Colonic mucosa (tissue), 4 donors: ENCODE measurements around the gene COBL. TPM values are rescaled to one million over a fixed set of nuclear protein-coding genes. Genes with fewer than 3 reads are reported as not detected.

Experiments used
- DNase-seq: peaks from one replicate; pipeline ENCODE4 v3.0.0-alpha.2; 2020
- H3K27ac ChIP-seq: fragments of 200-600 bp; one replicate; pipeline ENCODE4 v1.8.0; 2021
- H3K27me3 ChIP-seq: fragments of 200-600 bp; one replicate; pipeline ENCODE4 v1.8.0; 2021
- H3K36me3 ChIP-seq: fragments of 200-600 bp; one replicate; pipeline ENCODE4 v1.8.0; 2021
- H3K4me1 ChIP-seq: fragments of 200-600 bp; one replicate; pipeline ENCODE4 v1.8.0; 2021; ENCODE audit warnings: mild to moderate bottlenecking
- H3K4me3 ChIP-seq: fragments of 200-600 bp; one replicate; pipeline ENCODE4 v1.8.0; 2021
- H3K9ac ChIP-seq, 2 donors: one replicate each; pipeline ENCODE4 v1.7.0; 2013; ENCODE audit warnings: control low read depth in 2 of 2, low read depth in 2 of 2, low read length in 2 of 2
- H3K9me3 ChIP-seq: fragments of 200-600 bp; one replicate; pipeline ENCODE4 v1.8.0; 2021
- intact Hi-C: fragments of 100-400 bp; cut with DNase I; formaldehyde crosslinking; loops from one replicate; pipeline ENCODE4 v1.14.1; 2022
- total RNA-seq, 2 donors: library from RNA; stranded (reverse); fragmentation: NEBNext Ultra II Directional in 1 of 2; extraction: Animal tissue kit (Norgen Biotek cat#: 25700) in 1 of 2; gene quantifications; one replicate each; pipeline ENCODE4 v1.2.1, GENCODE V29; 2021
- TF ChIP-seq, protein P1 (sequence below): fragments of 200-600 bp; IDR thresholded peaks from one replicate; pipeline ENCODE4 v1.8.0; 2022; ENCODE audit warnings: antibody characterized with exemption, mild to moderate bottlenecking
- donor health status: healthy.
- donor health status: DM: no; HTN: no; CAD: no.
- donor health status: DM: no; HTN: no; CAD: no.

Gene COBL
- total RNA-seq, 2 donors from 2014 or later: 36.8 to 49.2 TPM

DNA sequence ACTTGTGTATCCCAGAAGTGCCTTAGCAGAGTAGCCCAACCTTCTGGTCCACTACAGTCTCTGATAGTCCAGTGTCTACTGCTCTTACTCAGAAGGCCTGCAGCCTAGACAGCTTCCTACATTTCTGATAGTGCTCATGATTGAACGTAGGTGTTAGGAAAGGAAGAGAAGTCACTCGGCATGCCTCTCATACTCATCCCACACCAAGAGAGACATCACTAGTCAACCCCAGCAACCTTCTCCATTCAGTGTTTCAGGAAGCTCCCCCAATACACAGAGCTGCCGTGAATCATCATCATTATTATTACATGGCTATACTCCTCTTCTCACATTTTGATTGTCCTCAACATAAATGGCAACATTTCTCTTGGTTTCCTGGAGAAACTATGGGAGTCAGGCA, 166.4 kb downstream of the COBL start:
- intact Hi-C loops: loop anchor here (5.0 to 10.0 kb wide), 2 partner anchors 455 to 683 kb away; no protein-coding TSS in a partner anchor
- H3K9me3 ChIP-seq: no peaks in the 10 kb centered on the region
- TF ChIP-seq, protein P1, sequence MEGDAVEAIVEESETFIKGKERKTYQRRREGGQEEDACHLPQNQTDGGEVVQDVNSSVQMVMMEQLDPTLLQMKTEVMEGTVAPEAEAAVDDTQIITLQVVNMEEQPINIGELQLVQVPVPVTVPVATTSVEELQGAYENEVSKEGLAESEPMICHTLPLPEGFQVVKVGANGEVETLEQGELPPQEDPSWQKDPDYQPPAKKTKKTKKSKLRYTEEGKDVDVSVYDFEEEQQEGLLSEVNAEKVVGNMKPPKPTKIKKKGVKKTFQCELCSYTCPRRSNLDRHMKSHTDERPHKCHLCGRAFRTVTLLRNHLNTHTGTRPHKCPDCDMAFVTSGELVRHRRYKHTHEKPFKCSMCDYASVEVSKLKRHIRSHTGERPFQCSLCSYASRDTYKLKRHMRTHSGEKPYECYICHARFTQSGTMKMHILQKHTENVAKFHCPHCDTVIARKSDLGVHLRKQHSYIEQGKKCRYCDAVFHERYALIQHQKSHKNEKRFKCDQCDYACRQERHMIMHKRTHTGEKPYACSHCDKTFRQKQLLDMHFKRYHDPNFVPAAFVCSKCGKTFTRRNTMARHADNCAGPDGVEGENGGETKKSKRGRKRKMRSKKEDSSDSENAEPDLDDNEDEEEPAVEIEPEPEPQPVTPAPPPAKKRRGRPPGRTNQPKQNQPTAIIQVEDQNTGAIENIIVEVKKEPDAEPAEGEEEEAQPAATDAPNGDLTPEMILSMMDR: no peak
- DNase-seq: no peak
- H3K36me3 ChIP-seq: no peaks in the 10 kb centered on the region
- no peak overlapping the region for H3K9ac ChIP-seq
- H3K4me3 ChIP-seq: no peak overlapping the region
- no peaks in the 10 kb centered on the region for H3K27me3 ChIP-seq
- H3K4me1 ChIP-seq: no peaks in the 10 kb centered on the region
- no peak overlapping the region for H3K27ac ChIP-seq

DNA sequence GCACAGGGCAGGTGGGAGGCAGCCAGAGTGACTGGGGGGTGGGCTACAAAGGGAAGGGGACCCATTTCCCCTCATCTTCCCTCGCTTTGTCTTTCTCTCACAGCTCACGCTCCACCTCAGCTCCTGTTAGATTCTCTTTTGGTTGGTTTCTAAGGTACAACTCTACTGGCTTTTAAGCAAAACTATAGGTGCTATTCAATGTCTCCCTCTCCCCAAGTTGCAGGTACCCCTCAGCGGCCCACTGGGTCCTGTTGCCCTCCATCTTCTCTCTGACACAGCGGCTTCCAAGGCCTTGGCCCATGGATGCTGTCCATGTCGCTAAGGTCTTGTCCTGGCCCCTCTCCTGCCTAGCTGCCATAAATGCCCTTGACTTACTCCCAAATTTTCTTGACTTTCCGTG, 168.4 kb downstream of the COBL start:
- Histone ChIP-seq H3K9me3 (no peaks in the 10 kb centered on the region), H3K36me3 (no peaks in the 10 kb centered on the region), H3K27me3 (no peaks in the 10 kb centered on the region), H3K9ac (no peak overlapping the region), H3K4me3 (no peak overlapping the region), H3K27ac (no peak overlapping the region), H3K4me1 (no peaks in the 10 kb centered on the region)
- intact Hi-C loops: no loop called here
- DNase-seq: no peak
- TF ChIP-seq, protein P1: no peak

DNA sequence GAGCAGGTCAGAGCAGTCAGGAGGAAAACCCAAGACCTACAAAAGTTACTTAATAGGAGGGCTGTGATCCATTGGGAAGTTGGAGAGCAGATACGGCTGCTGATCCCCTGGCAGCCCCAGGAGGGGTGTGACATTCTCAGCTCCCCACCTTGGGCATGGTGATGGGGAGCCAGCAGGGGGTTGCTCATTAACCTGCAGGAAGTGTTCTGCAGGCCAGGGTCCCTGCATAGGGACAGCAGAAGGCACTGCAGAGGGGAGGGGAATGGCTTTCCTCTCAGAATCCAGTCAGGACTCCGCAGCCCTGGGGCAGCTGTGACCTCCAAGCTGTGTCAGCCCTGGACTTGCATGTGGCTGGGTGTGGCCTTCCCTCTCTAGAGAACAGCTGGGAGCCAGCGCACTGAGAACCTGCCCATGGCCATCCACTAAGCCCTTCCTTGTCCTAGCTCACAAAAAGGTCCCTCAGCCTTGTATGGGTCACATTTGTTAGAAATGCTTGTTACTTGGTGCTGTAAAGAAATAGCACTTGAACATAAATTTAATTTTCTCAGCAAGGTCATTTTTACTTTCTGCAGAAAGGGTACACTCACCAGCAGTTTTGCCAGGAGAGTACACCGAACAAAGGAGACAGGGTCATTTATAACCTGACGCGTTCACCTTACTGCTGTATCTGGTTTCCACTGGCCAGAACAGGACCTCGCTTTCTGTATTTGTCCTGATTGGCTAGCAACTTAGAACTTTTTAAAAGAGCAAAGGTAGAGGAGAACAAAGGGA, 169.6 kb downstream of the COBL start:
- TF ChIP-seq, protein P1: no peak
- no peak overlapping the region for H3K27ac ChIP-seq
- H3K9me3 ChIP-seq: no peaks in the 10 kb centered on the region
- no peak for DNase-seq
- H3K36me3 ChIP-seq: no peaks in the 10 kb centered on the region
- no peaks in the 10 kb centered on the region for H3K27me3 ChIP-seq
- no peak overlapping the region for H3K4me3 ChIP-seq
- no peak overlapping the region for H3K9ac ChIP-seq
- no peaks in the 10 kb centered on the region for H3K4me1 ChIP-seq
- intact Hi-C loops: no loop called here

DNA sequence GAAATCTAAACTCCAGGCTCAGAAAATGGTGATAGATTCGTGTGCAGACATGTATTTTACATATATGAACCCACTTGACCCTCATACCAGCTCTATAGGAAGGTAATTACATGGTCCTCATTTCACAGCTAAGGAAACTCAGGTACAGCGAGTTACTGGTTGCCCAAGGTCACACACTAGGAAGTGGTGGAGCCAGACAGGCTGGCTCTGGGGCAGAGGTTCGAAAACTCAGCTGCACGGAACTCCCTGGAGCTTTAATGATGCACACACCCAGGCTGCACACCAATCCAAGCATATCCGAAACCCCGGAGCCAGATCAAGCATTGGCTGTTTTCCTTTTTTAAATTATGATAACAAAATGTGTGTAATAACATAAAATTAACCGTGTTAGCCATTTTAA, 172.4 kb downstream of the COBL start:
- H3K27me3 ChIP-seq: no peaks in the 10 kb centered on the region
- H3K9ac ChIP-seq: no peak overlapping the region
- TF ChIP-seq, protein P1: no peak
- no peaks in the 10 kb centered on the region for H3K4me1 ChIP-seq
- no peaks in the 10 kb centered on the region for H3K36me3 ChIP-seq
- no peak overlapping the region for H3K27ac ChIP-seq
- H3K9me3 ChIP-seq: no peaks in the 10 kb centered on the region
- no peak overlapping the region for H3K4me3 ChIP-seq
- intact Hi-C loops: loop anchor here (5.0 kb wide), 1 partner anchor 672 kb away; no protein-coding TSS in a partner anchor
- peak; percentile 38 for DNase-seq

DNA sequence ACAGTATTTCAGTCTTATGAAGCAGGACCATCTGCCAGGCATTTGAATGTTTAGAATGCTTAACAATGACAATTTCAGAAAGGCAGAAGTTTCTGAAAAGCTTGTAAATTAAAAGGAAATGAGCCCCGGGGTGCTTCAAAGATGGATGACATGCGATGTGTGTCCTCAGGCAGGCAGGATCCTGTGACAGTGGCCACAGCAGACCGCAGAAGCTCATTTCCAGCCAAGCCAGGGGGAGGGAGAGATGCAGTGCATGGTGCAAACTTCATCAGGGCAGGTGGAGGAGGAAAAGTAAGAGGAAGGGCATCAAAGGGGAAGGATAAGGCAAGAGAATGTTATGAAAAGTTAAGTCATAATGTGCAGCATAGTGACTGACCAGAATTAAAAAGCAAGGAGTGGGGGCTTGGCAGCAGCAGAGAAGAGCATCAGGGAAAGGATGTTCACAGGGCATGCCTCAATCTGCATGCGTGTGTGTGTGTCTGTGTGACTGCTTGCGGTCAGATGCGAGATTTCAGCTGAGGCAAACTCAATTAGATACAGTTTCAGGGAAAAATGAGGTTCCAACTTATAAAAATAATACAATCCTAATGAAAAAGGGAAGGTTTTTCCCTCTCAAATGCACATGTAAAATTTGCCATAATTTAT, 173.7 kb downstream of the COBL start:
- intact Hi-C loops: loop anchor here (5.0 kb wide), 1 partner anchor 671 kb away; no protein-coding TSS in a partner anchor

More for the DNA sequence above, 173.7 kb downstream of the COBL start:
- no peak for DNase-seq
- TF ChIP-seq, protein P1: no peak
- no peaks in the 10 kb centered on the region for H3K36me3 ChIP-seq
- no peaks in the 10 kb centered on the region for H3K27me3 ChIP-seq
- no peaks in the 10 kb centered on the region for H3K4me1 ChIP-seq
- no peak overlapping the region for H3K4me3 ChIP-seq
- no peaks in the 10 kb centered on the region for H3K9me3 ChIP-seq
- no peak overlapping the region for H3K27ac ChIP-seq
- H3K9ac ChIP-seq: no peak overlapping the region
